Right cardiac atrium (tissue), 5 donors: Measurements from ENCODE around the gene HACD1. TPM values are rescaled to one million over a fixed set of nuclear protein-coding genes. Genes with fewer than 3 reads are reported as not detected.

Experiments used
- ATAC-seq, 2 donors: fragments of 200-7000 bp; cut with Tn5 transposase; one replicate each; pipeline versions ENCODE4 v1.8.0 to v1.9.1; 2020; ENCODE audit warnings: moderate library complexity in 2 of 2, mild to moderate bottlenecking in 1 of 2
- DNase-seq, 3 donors: peaks; one replicate each; pipeline ENCODE4 v3.0.0-alpha.2; 2020
- H3K27ac ChIP-seq: one replicate; pipeline ENCODE4 v1.5.1; 2013; ENCODE audit warnings: mild to moderate bottlenecking, low read length, control low read depth, moderate library complexity
- H3K27me3 ChIP-seq: one replicate; pipeline ENCODE4 v1.6.1; 2013; ENCODE audit not compliant: control insufficient read depth, insufficient read depth
- H3K4me1 ChIP-seq: one replicate; pipeline ENCODE4 v1.6.1; 2013; ENCODE audit warnings: low read length; ENCODE audit not compliant: control insufficient read depth, insufficient read depth
- H3K4me3 ChIP-seq: one replicate; pipeline ENCODE4 v1.5.1; 2013; ENCODE audit warnings: low read length, control low read depth
- H3K9me3 ChIP-seq: one replicate; pipeline ENCODE4 v1.6.1; 2013; ENCODE audit warnings: low read length; ENCODE audit not compliant: control insufficient read depth
- WGBS: extraction: QIAGEN DNeasy Blood & Tissue Kit; methylation state at CpG from one replicate; pipeline ENCODE4 v1.1.7; 2013; 5-methylcytosine and 5-hydroxymethylcytosine counted together
- intact Hi-C, 4 donors: fragments of 100-400 bp; cut with DNase I; formaldehyde crosslinking; loops; one replicate each; pipeline versions ENCODE4 v1.11.0 to v1.14.0; 2022 to 2023
- polyA plus RNA-seq: library from polyadenylated mRNA; stranded (reverse); fragments of 200-250 nt; gene quantifications from one replicate; pipeline ENCODE4 v1.2.3, GENCODE V29; 2013
- total RNA-seq, 4 donors: library from RNA; stranded (reverse); fragmentation: NEBNext Ultra II Directional; extraction: Animal tissue kit (Norgen Biotek cat#: 25700); gene quantifications; one replicate each; pipeline ENCODE4 v1.2.1, GENCODE V29; 2021
- donor health status: healthy with polysubstance abuse.
- donor health status: DM: no; HTN: yes; CAD: no.
- donor health status: DM: no; HTN: no; CAD: no.
- donor health status: DM: no; HTN: yes; CAD: no; lungs with severe emphysema.
- donor health status: DM: yes; HTN: yes; CAD: no.

The HACD1 gene
- total and polyA plus RNA-seq, 5 donors: 107 to 165 (median 157) TPM

DNA sequence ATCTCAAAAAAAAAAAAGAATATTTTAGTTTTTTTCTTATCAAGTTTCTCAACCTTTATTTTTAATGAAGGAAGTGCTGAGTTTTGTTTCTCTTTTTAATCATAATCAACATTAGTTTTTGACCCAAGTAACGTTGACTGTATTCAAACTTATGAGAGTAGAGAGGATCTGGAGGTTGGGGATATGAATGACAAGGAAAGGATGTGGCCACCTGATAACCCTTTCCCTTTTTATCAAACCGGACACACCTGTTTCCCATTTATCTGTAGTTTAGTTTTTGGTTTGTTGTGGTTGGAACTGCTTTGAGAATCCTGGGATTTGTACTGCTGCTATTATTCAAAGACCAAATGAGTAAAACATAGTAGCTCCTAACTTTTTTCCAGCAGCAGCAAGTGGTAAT is 38.6 kb downstream of the HACD1 start:
- Histone ChIP-seq H3K4me1 (no peaks in the 10 kb centered on the region), H3K27ac (no peak overlapping the region), H3K27me3 (no peaks in the 10 kb centered on the region), H3K9me3 (no peaks in the 10 kb centered on the region), H3K4me3 (no peak overlapping the region)
- WGBS: 58% methylated on average over 2 of the region's 2 CpGs
- ATAC-seq: peak; percentile 74 to 94
- intact Hi-C loops: no loop called here
- DNase-seq: no peak

DNA sequence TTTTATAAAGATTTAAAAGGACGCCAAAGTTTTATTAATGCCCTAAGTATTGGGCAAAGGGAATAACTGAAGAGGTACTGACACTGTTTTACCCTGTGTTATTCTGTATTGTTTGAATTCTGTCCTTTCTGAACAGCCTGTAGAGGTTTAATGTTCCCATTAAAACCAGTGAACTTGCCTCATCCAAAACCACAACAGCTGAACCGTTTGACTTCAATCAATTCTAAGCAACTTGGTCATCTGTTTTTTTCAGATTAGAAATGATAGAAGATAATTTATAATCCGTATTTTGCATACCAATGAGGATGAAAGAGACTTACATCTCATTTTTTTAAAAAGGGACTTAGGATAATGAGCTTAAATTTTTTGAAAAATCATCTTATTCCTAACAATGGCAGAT is 40.4 kb downstream of the HACD1 start:
- no peaks in the 10 kb centered on the region for H3K27me3 ChIP-seq
- WGBS: 70% methylated on average over 3 of the region's 3 CpGs
- no peaks in the 10 kb centered on the region for H3K9me3 ChIP-seq
- H3K27ac ChIP-seq: no peak overlapping the region
- H3K4me1 ChIP-seq: no peaks in the 10 kb centered on the region
- DNase-seq: no peak
- intact Hi-C loops: no loop called here
- H3K4me3 ChIP-seq: no peak overlapping the region
- ATAC-seq: no peak

DNA sequence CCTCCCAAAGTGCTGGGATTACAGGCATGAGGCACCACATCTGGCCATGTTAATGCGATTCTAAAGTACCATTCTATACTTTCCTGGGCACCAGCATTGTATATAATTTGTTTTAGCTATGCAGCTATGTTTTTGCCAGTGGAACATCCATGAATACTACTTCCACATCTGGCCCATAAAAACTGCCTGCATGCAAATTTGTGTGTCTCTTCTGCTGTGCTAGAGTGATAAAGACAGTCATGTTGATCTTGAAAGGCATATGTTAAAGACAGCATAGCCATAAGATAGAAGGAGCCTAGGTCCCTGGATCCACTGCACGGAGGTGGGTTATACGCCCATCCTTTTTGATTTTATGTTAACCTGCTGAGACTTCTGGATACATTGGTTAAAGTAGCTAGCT is 52.3 kb downstream of the HACD1 start:
- Histone ChIP-seq H3K4me3 (no peak overlapping the region), H3K4me1 (peaks cover 1% of the 10 kb centered on the region), H3K9me3 (no peaks in the 10 kb centered on the region), H3K27me3 (no peaks in the 10 kb centered on the region), H3K27ac (no peak overlapping the region)
- no peak for ATAC-seq
- intact Hi-C loops: no loop called here
- no peak for DNase-seq
- 96% methylated on average over 3 of the region's 3 CpGs for WGBS

DNA sequence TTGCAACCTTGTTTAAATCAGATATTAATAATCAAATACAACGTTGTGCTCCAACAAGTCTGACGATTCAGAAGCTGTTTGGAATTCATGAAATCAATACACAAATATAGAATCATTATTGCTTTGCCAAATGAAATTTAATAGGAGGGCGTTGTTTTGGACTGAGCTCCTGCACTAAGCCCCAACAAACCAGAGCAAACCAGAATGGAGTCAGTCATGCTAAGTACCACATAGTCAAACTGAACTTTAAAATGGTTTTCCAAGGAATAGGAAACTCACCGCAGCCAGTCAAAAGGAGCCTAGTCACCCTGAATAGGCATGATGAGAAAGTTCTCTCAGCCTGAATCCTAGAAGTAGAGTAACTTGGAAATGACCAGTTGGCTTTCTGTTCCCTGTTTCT is 53.7 kb downstream of the HACD1 start:
- H3K27ac ChIP-seq: no peak overlapping the region
- no peak for DNase-seq
- no peak for ATAC-seq

DNA sequence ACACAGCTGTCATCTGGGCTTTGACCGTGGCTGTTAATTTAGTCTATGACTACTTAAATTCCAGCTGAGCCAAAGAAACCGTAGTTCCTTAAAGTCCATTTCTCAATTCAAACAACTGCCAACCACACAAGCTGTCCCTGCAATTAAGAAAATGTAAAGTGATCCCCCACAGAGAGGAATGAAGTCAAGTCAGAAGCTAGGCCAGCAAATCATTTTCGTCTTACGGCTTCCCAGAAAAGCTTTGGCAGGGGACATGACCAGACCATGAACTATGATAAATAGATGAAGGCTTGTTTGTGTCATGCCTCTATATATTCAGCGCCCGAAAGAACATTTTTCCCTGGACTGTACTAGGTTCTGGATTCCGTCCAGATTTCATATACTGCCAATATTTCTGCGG is 54.6 kb downstream of the HACD1 start:
- Histone ChIP-seq H3K4me1 (peaks cover 1% of the 10 kb centered on the region), H3K27ac (no peak overlapping the region), H3K9me3 (no peaks in the 10 kb centered on the region), H3K4me3 (no peak overlapping the region), H3K27me3 (no peaks in the 10 kb centered on the region)
- 44% methylated on average over 8 of the region's 8 CpGs for WGBS
- intact Hi-C loops: no loop called here
- ATAC-seq (no peak), DNase-seq (no peak)

More for the DNA sequence above, 53.7 kb downstream of the HACD1 start:
- no peaks in the 10 kb centered on the region for H3K27me3 ChIP-seq
- 74% methylated on average over 4 of the region's 4 CpGs for WGBS
- no peaks in the 10 kb centered on the region for H3K9me3 ChIP-seq
- H3K4me3 ChIP-seq: no peak overlapping the region
- H3K4me1 ChIP-seq: peaks cover 1% of the 10 kb centered on the region
- intact Hi-C loops: no loop called here

DNA sequence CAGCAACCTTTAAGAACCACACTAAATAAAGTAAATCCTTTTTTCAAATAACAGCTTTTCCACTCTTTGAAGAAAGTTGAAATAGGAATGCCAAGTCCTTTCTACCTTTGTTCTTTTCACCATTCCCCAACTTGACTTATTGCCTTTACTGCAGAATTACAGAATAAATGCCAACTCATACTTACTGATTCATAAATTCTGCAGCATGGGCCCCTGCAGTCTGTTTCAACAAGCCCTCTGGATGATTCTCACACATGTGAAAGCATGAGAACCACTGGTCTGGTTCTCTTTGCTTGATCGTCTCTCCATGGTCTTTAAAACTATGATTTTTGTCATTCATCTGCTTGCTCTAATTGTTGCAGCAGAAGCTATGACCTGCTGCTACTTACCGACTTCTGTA is 56.1 kb downstream of the HACD1 start:
- Histone ChIP-seq H3K4me1 (peaks cover 1% of the 10 kb centered on the region), H3K4me3 (no peak overlapping the region), H3K27me3 (no peaks in the 10 kb centered on the region), H3K9me3 (no peaks in the 10 kb centered on the region), H3K27ac (no peak overlapping the region)
- no peak for DNase-seq
- intact Hi-C loops: no loop called here
- 86% methylated on average over 2 of the region's 2 CpGs for WGBS
- no peak for ATAC-seq

DNA sequence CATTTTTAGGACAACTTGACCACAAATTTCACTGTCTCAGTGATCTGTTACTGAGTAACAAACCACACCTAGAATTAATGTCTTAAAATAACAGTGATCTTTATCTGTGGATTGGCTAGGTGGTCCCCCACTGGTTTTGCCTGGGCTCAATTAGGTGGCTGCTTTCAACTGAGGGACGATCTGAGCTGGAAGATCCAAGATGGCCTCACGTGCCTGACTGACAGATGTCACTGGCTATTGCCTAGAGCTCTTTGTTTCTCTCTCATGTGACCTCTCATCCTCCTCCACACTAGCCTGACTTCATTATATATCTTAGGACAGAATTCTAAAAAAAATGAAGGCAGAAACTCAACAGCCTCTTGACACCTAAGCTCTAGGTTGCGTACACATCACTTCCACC is 59.7 kb downstream of the HACD1 start:
- no peak for DNase-seq
- peaks cover under 1% of the 10 kb centered on the region for H3K4me1 ChIP-seq
- H3K4me3 ChIP-seq: no peak overlapping the region
- H3K9me3 ChIP-seq: no peaks in the 10 kb centered on the region
- ATAC-seq: no peak
- H3K27ac ChIP-seq: no peak overlapping the region
- intact Hi-C loops: no loop called here
- WGBS: 62% methylated on average over 3 of the region's 3 CpGs
- H3K27me3 ChIP-seq: no peaks in the 10 kb centered on the region

DNA sequence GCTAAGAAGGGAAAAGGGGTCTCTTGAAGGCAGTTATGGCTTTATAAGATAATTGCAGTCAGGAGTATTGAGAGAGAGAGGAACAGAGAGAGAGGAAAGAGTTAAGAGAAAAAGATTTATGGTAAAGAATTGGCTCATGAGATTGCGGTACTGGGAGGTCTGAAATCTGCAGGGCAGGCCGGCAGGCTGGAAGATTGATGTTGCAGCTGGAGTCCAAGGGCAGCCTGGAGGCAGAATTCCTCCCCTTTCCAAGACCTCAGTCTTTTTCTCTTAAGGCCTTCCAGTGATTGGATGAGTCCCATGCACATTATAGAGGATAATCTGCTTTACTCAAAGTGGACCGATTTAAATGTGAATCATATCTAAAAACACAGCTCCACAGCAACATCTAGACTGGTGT is 68.4 kb downstream of the HACD1 start:
- DNase-seq (no peak), ATAC-seq (no peak)
- intact Hi-C loops: no loop called here
- no peaks in the 10 kb centered on the region for H3K9me3 ChIP-seq
- H3K27ac ChIP-seq: no peak overlapping the region
- no peaks in the 10 kb centered on the region for H3K27me3 ChIP-seq
- H3K4me1 ChIP-seq: no peaks in the 10 kb centered on the region
- WGBS: 44% methylated on average over 3 of the region's 3 CpGs
- no peak overlapping the region for H3K4me3 ChIP-seq

DNA sequence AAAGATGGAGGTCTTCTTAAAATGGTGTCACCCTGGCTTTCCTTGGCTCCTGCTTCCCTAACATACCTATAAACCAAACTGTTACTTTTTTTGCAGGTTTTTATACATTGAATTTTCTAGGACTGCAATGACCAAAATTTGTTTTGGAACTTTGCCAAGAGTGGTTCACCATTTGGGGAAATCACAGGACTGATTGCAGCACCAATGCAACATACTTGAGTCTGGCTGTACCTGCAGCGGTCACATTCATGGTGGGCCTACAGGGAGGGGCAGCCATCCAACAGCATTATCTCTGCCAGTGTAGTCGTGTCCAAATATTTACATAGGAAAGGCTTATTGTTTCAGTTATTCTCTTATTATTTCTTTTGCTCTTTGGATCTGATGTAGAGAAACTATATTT is 69.0 kb downstream of the HACD1 start:
- 80% methylated on average over 2 of the region's 2 CpGs for WGBS

DNA sequence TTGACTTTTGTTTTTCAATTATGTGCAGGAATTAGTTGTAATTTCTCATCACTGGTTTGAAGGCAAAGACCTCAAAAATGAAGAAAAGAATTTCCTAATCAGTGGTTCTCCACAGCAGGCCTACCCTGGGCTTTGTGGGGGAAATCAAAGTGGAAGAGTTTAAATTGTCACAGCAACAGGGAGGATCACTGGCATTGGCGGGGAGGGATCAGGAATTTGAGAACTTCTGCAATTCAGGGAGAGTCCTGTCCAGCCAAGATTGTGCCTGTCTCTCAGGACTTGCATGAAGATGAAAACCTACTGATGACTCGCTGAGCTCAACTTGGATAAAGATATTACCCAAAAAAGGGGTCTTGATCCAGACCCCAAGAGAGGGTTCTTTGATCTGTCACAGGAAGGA is 70.1 kb downstream of the HACD1 start:
- Histone ChIP-seq H3K27me3 (no peaks in the 10 kb centered on the region), H3K27ac (no peak overlapping the region), H3K9me3 (no peaks in the 10 kb centered on the region), H3K4me3 (no peak overlapping the region), H3K4me1 (no peaks in the 10 kb centered on the region)
- DNase-seq (no peak), ATAC-seq (no peak)
- intact Hi-C loops: no loop called here
- WGBS: 91% methylated on average over 2 of the region's 2 CpGs

More for the DNA sequence above, 69.0 kb downstream of the HACD1 start:
- ATAC-seq (peak in 1 of 2 donors; percentile 68), DNase-seq (no peak)
- intact Hi-C loops: no loop called here
- no peak overlapping the region for H3K27ac ChIP-seq
- H3K9me3 ChIP-seq: no peaks in the 10 kb centered on the region
- H3K4me1 ChIP-seq: no peaks in the 10 kb centered on the region
- H3K27me3 ChIP-seq: no peaks in the 10 kb centered on the region
- no peak overlapping the region for H3K4me3 ChIP-seq

DNA sequence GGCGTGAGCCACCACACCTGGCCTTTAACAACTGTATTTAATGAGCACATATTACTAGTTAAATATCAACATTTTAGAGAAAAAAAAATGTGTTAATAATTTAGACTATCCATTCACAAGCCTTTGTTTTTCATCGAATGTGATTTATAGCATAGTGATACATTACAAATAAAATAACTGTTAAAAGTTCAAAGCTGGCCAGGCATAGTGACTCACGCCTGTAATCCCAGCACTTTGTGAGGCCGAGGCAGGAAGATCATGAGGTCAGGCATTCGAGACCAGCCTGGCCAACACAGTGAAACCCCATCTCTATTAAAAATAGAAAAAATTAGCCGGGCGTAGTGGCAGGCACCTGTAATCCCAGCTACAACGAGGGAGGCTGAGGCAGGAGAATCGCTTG is 72.7 kb downstream of the HACD1 start:
- no peak for DNase-seq
- Histone ChIP-seq H3K9me3 (no peaks in the 10 kb centered on the region), H3K27ac (no peak overlapping the region), H3K4me3 (no peak overlapping the region), H3K27me3 (no peaks in the 10 kb centered on the region), H3K4me1 (no peaks in the 10 kb centered on the region)
- ATAC-seq: no peak
- intact Hi-C loops: no loop called here
- 88% methylated on average over 9 of the region's 9 CpGs for WGBS
